ENCODE measurements around the gene ARHGEF6.
"Not testable (repeated sequence)": the region's sequence is repeated elsewhere in the genome, so short reads cannot be mapped to it uniquely, and the experiment has no call there.

The ARHGEF6 gene

DNA sequence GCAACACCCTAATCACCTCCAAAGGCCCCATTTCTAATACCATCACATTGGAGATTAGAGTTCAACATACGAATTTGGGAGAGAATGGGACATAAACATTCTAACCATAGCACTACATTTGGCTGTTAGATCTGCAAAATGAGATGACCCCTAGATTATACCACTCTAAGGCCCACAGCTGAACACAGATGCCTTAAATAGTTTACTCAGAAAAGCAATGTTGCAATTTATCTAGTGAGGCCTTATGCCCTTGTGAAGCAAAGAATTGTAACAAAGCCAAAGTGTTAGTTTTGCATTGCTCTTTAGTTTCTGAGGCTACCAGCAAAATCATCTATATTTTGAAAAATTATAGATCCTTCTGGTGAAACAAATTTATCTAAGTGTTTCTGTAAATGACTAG, 31.6 kb upstream of the ARHGEF6 start:
- H3K27ac Mint-ChIP-seq: no peak overlapping the region
- DNase-seq: no peak
- H3K4me3 Mint-ChIP-seq: no peak overlapping the region
- TF ChIP-seq, protein P1, sequence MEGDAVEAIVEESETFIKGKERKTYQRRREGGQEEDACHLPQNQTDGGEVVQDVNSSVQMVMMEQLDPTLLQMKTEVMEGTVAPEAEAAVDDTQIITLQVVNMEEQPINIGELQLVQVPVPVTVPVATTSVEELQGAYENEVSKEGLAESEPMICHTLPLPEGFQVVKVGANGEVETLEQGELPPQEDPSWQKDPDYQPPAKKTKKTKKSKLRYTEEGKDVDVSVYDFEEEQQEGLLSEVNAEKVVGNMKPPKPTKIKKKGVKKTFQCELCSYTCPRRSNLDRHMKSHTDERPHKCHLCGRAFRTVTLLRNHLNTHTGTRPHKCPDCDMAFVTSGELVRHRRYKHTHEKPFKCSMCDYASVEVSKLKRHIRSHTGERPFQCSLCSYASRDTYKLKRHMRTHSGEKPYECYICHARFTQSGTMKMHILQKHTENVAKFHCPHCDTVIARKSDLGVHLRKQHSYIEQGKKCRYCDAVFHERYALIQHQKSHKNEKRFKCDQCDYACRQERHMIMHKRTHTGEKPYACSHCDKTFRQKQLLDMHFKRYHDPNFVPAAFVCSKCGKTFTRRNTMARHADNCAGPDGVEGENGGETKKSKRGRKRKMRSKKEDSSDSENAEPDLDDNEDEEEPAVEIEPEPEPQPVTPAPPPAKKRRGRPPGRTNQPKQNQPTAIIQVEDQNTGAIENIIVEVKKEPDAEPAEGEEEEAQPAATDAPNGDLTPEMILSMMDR (IDR thresholded peaks at IDR 0.05): no peak
- no peaks in the 10 kb centered on the region for H3K27me3 Mint-ChIP-seq (ENCODE audit: low read depth, poor library complexity)
- peaks cover 13% of the 10 kb centered on the region for H3K36me3 Mint-ChIP-seq (ENCODE audit: low read depth)
- H3K4me1 Mint-ChIP-seq: no peaks in the 10 kb centered on the region
- H3K9me3 Mint-ChIP-seq: peaks cover 18% of the 10 kb centered on the region

DNA sequence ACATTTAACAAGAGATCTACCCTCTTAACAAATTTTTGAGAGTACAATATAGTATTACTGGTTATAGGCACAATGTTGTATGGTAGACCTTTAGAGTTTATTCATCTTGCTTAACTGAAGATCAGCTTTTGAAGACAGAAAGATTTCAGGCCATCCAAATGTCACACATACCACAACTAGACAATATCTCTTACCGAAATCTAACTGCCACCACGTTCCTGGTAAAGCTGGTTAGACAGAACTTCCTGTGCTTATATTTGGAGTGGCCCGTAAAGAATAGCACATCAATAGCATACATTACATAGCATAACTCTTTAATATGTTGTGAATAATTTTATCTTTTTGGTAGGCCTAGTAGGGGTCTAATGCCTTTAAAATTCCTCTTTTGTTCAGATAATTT, 29.8 kb upstream of the ARHGEF6 start:
- Mint-ChIP-seq H3K4me3 (no peak overlapping the region), H3K36me3 (ENCODE audit: low read depth) (peaks cover 6% of the 10 kb centered on the region), H3K27me3 (ENCODE audit: low read depth, poor library complexity) (no peaks in the 10 kb centered on the region), H3K27ac (no peak overlapping the region), H3K4me1 (no peaks in the 10 kb centered on the region), H3K9me3 (peaks cover 19% of the 10 kb centered on the region)
- no peak for DNase-seq
- TF ChIP-seq, protein P1 (IDR thresholded peaks at IDR 0.05): no peak

DNA sequence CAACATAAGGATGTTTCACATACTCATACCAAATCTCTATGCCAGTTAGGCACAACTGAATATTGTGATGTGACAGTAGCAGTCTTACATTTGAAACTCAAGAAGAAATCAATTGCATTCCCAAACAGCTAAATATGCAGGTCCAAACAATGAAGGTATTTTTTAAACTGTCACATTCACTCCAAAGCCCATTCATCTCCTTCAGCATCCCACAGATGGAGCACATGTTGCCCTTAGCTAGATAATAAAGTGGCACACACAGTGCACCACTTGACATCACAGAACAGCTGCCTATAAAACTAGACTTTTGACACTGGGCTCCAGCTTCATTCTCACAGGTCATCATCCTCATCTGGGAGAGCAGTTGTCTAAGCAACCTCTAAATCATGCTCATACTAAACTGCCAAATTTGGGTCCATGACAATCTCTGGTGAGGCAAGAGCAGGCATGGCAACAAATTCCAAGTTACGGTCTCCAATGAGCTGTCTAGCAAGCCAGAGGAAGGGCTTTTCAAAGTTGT, 26.2 kb upstream of the ARHGEF6 start:
- peaks cover 19% of the 10 kb centered on the region for H3K36me3 Mint-ChIP-seq (ENCODE audit: low read depth)
- peaks cover 40% of the 10 kb centered on the region for H3K9me3 Mint-ChIP-seq
- H3K4me3 Mint-ChIP-seq: no peak overlapping the region
- H3K27me3 Mint-ChIP-seq (ENCODE audit: low read depth, poor library complexity): peaks cover 3% of the 10 kb centered on the region
- TF ChIP-seq, protein P1 (IDR thresholded peaks at IDR 0.05): no peak
- H3K27ac Mint-ChIP-seq: no peak overlapping the region
- no peaks in the 10 kb centered on the region for H3K4me1 Mint-ChIP-seq
- DNase-seq: no peak

DNA sequence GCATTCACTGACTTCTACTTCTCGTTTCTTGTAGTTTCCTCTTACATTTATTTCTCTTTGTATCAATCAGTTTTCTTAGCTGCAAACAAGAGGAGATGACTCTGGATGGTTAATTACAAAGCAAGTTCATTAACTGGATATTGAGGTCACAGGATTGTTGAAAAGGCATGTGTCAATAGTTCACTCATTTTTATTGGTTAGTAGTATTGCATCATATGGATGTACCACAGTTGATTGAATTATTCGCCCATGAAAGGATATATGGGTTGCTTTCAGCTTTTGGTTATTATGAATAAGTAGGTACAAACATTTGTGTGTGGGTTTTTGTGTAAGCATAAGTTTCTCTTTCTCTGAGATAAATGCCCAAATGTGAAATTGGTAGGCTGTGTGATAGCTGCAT, 21.8 kb upstream of the ARHGEF6 start:
- no peak overlapping the region for H3K27ac Mint-ChIP-seq
- DNase-seq: no peak
- no peaks in the 10 kb centered on the region for H3K4me1 Mint-ChIP-seq
- peaks cover 52% of the 10 kb centered on the region for H3K9me3 Mint-ChIP-seq
- TF ChIP-seq, protein P1 (IDR thresholded peaks at IDR 0.05): no peak
- peaks cover 3% of the 10 kb centered on the region for H3K27me3 Mint-ChIP-seq (ENCODE audit: low read depth, poor library complexity)
- H3K4me3 Mint-ChIP-seq: no peak overlapping the region
- H3K36me3 Mint-ChIP-seq (ENCODE audit: low read depth): peaks cover 19% of the 10 kb centered on the region

DNA sequence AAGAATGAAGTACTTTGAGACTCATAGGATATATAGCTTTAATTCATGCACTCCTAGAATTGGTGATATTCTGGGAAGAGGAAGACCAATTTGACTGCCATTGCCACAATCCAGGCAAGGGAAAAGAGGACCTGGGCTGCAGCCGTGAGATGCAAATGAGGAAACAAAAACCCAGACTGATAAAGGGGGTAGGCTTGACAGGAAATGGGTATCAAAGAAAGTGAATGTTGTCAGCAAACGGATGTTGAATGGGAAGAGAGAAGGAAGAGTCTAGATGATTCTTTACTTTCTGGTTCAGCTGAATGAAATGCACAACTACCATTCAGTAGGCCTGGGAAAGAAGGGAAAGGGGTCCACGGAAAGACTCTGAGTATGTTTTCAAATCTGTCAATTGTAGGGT, 17.1 kb upstream of the ARHGEF6 start:
- no peak overlapping the region for H3K27ac Mint-ChIP-seq
- TF ChIP-seq, protein P1 (IDR thresholded peaks at IDR 0.05): no peak
- no peak overlapping the region for H3K4me3 Mint-ChIP-seq
- H3K9me3 Mint-ChIP-seq: peaks cover 54% of the 10 kb centered on the region
- no peaks in the 10 kb centered on the region for H3K4me1 Mint-ChIP-seq
- H3K36me3 Mint-ChIP-seq (ENCODE audit: low read depth): no peaks in the 10 kb centered on the region
- H3K27me3 Mint-ChIP-seq (ENCODE audit: low read depth, poor library complexity): peaks cover 7% of the 10 kb centered on the region
- no peak for DNase-seq

DNA sequence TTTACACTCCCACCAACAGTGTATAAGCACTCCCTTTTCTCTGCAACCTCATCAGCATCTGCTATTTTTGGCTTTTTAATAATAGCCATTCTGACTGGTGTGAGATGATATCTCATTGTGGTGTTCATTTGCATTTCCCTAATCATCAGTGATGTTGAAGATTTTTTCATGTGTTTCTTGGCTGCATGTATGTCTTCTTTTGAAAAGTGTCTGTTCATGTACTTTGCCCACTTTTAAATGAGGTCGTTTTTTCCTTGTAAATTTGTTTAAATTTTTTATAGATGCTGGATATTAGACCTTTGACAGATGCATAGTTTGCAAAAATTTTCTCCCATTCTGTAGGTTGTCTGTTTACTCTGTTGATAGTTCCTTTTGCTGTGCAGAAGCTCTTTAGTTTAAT, 14.4 kb upstream of the ARHGEF6 start:
- not testable (repeated sequence) for H3K27ac Mint-ChIP-seq; DNase-seq; H3K36me3 Mint-ChIP-seq (ENCODE audit: low read depth); H3K4me1 Mint-ChIP-seq; H3K4me3 Mint-ChIP-seq; H3K27me3 Mint-ChIP-seq (ENCODE audit: low read depth, poor library complexity)
- H3K9me3 Mint-ChIP-seq: peaks cover 47% of the 10 kb centered on the region

DNA sequence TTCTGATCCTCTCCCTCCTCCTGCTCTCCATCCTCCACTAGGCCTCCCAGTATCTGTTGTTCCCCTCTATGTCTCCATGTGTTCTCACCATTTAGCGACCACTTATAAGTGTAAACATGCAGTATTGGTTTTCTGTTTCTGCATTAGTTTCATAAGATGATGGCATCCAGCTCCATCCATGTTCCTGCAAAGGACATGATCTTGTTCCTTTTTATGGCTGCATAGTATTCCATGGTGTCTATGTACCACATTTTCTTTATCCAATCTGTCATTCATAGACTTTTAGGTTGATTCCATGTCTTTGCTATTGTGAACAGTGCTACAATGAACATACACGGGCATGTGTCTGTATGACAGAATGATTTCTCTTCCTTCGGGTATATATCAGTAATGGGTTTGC, 13.9 kb upstream of the ARHGEF6 start:
- not testable (repeated sequence) for H3K4me1 Mint-ChIP-seq; H3K36me3 Mint-ChIP-seq (ENCODE audit: low read depth); DNase-seq; H3K4me3 Mint-ChIP-seq; H3K27me3 Mint-ChIP-seq (ENCODE audit: low read depth, poor library complexity); H3K27ac Mint-ChIP-seq
- H3K9me3 Mint-ChIP-seq: peaks cover 45% of the 10 kb centered on the region

Measured in nephron progenitor cell (in vitro differentiated cells).